ENCODE measurements around the gene CD1B.
"Not testable (repeated sequence)": the region's sequence is repeated elsewhere in the genome, so short reads cannot be mapped to it uniquely, and the experiment has no call there.

Gene CD1B

GRCh38 chr1:158331481-158332150 is at the start of gene CD1B:
Gene CD1B (minus strand): TSS chr1:158331531. CDS start chr1:158331423, 108 bp downstream.
- TF ChIP-seq ZFX (IDR thresholded peaks at IDR 0.05; ENCODE audit: borderline replicate concordance) (no peak), CTCF (IDR thresholded peaks at IDR 0.05) (no peak)
- no peak within 1 kb of the TSS for H3K27ac ChIP-seq

- no peak overlapping the region for H3K27ac ChIP-seq
- no peak for TF ChIP-seq CTCF (IDR thresholded peaks at IDR 0.05)
Observed at GRCh38 chr1:158374860-158375259, 43.5 kb upstream of the CD1B start.

GRCh38 chr1:158374101-158374500 is 42.8 kb upstream of the CD1B start:
- not testable (repeated sequence) for H3K27ac ChIP-seq

- H3K27ac ChIP-seq: no peak overlapping the region
Observed at GRCh38 chr1:158371188-158371953, 40.0 kb upstream of the CD1B start.

GRCh38 chr1:158366783-158367182 is 35.5 kb upstream of the CD1B start:
- H3K27ac ChIP-seq: no peak overlapping the region
- TF ChIP-seq CTCF (IDR thresholded peaks at IDR 0.05) (no peak), ZFX (IDR thresholded peaks at IDR 0.05; ENCODE audit: borderline replicate concordance) (no peak)

More at GRCh38 chr1:158371188-158371953, 40.0 kb upstream of the CD1B start:
- TF ChIP-seq CTCF (IDR thresholded peaks at IDR 0.05) (no peak), ZFX (IDR thresholded peaks at IDR 0.05; ENCODE audit: borderline replicate concordance) (no peak)

GRCh38 chr1:158362941-158363340 is 31.6 kb upstream of the CD1B start:
- no peak overlapping the region for H3K27ac ChIP-seq
- TF ChIP-seq ZFX (IDR thresholded peaks at IDR 0.05; ENCODE audit: borderline replicate concordance): no peak

GRCh38 chr1:158362482-158362881 is 31.2 kb upstream of the CD1B start:
- TF ChIP-seq CTCF (IDR thresholded peaks at IDR 0.05) (no peak), ZFX (IDR thresholded peaks at IDR 0.05; ENCODE audit: borderline replicate concordance) (no peak)
- H3K27ac ChIP-seq: no peak overlapping the region

GRCh38 chr1:158357441-158357840 is 26.1 kb upstream of the CD1B start:
- TF ChIP-seq CTCF (IDR thresholded peaks at IDR 0.05): no peak
- no peak for TF ChIP-seq ZFX (IDR thresholded peaks at IDR 0.05; ENCODE audit: borderline replicate concordance)
- no peak overlapping the region for H3K27ac ChIP-seq
